ENCODE data around the gene SPAAR.
"Not testable (repeated sequence)": the region's sequence is repeated elsewhere in the genome, so short reads cannot be mapped to it uniquely, and the experiment has no call there.

SPAAR gene, protein sequence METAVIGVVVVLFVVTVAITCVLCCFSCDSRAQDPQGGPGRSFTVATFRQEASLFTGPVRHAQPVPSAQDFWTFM

DNA sequence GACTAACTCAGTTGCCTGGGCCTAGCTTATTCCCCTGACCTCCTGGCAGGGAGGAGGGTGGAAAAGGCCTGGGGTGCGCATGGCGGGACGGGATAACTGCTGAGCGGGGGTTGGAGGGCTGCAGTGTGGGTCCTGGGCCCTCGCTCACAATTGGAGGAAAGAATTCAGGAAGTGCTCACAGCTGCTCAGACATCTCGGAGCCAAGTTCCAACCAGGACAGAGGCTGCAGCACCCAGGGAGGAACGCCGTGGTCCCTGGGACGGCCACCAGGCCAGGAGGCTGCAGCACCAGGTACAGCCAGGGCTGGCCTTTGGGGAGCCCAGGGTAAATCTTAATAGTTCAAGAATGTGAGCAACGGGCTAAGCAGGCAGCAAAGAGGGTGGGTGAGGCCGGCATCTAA lies at the start of gene SPAAR:
TSS of gene SPAAR (plus strand) at position 217 of the 400 bp plus-strand sequence. CDS start 974 bp downstream, outside the sequence.
- DNase-seq = no peak

DNA sequence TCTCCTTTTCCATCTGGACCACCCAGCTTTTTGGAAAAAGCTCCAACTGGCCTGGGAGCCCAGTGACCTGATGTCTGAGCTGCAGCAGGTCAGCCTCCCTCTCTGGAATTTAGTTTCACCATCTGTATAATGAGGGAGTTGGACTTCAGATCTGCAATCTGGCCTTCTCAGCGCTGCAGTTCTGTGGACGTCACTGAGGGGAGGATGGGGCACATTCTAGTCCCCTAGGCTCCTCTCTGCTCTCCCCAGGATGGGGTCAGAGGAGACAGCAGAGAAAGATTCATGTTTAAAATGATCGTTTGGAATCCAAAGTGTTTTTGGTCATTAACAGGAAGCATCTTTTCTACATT lies 49.3 kb upstream of the SPAAR start:
- no peak for DNase-seq

DNA sequence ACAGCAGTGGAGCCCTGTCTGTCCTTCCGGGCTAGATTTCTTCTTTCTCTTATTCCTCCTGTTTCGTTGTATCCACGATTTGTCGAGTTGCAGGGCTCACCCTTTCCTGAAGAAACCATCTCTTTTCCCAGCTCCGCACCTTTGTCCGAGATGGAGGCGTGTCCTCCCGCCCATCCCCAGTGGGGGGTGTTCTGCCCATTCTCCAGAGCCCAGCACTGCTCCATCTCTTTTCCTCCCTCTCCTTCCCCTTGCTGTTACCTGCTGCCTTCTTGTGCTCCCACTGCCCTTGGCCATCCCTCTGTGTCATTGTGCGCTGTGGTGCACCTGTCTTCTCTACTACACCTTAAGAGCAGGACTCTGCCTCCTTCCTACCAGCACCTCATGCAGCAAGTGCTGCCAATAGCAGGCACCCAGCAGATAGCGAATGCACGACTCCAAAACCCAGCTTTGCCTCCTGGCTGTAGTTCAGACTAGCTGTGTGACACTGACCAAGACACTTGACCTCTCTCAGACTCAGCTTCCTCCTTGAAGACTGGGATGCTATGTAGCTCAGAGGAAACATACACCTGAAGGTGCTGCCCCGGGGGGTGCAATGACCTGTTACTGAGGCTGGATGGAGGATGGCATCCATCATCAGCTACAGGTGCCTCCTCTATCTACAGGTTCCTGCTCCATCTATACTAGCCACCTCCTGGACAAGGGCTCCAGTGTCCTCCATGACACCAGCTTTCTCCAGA lies 48.0 kb upstream of the SPAAR start:
- no peak for DNase-seq

DNA sequence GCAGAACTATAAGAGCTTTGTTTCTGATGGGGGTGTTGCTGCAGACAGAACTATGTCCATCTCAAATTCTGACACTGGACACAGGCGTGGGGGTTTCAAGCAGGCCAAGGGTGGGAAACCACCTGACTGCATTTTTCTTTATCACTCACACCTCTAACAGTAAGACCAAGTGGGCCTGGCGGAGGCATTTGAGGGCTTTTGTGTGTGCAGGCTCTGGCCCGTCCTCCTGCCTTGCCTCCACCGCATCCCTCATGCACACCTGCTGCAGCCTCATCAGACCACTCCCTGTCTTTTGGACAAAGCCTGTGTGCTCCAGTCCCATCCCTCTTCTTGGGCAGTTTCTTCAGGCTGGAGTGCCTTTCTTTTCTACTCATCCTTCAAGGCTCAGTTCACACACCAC lies 47.0 kb upstream of the SPAAR start:
- DNase-seq = no peak

DNA sequence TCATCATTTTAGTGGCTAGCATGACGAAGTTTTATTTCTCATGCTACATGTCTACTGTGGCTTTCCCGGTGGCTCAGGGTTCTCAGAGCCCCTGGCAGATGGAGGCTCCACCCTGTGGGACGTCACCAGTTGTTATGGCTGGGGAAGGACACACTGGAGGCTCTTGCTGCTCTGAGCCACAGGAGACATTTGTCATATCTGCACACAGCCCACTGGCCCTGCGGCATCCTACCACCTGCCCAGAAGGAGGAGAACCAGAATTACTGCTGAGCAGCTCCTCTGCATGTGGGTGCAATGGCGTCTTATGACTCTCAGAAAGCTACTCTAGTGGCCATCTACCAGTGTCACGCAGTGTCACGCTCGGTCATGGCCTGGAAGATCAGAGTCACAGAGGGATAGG lies 45.7 kb upstream of the SPAAR start:
- DNase-seq = no peak

DNA sequence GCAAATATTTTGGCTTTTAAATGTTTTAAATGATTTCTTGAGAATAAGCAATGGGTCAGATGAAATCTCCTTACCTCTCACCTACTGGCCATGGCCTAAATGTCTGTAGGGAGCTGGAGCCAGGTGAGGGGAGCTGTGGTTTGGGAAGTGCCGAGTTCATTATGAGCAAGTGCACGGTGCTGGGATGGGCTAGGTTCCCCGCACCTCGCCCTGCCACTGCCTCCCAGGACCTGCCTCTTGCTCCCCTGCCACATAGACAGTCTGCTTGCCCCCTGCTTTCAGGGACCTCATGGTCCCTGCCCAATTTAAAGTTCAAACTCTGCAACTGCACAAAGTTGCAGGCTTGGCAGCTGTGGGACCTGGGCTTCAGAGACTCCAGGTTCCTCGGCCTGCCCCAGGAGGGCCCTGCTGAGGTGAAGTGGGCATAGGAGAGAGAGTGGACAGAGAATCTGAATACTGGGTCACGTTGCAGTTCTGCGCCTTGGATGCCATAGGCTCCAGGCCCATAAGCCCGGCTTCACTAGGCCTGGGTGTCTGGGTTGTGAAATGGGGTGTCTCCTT lies 44.5 kb upstream of the SPAAR start:
- DNase-seq = no peak

DNA sequence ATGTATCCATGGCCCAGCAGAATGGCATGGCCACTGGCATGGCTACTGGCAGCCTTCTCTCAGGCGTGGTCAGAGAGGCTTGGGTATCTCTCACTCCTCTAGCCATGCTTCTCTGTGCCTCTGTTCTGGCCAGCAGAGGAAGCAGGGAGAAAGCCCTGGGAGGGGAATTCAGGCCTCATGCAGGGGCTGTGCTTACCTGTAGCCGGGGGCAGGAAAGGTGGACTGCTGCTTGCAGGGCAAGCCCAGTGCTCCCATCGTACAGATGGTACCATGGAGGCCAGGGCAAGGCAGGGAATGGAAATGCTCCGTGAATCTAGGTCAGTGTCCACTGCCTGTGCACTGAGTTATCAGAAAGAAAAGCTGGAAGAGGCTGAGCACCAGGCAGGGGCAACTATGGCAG lies 41.8 kb upstream of the SPAAR start:
- no peak for DNase-seq

DNA sequence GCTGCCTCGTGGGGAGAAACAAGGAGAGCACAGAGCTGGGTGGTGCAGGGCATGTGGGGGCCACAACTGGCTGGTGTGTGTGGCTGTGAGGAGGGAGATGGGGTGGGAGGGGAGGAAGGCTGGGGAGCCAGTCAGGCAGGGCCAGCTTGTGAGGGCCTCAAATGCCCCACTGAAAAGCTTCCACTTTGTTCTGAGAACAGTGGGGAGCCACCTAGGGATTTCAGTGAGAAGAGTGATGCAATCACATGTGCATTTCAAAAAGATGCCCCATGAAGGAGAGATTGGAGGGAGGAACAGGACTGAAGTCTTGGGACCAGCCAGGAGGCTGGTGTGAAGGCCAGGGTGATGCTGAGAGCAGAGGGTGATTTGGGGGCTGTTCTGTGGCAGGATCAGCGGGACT lies 40.4 kb upstream of the SPAAR start:
- no peak for DNase-seq

DNA sequence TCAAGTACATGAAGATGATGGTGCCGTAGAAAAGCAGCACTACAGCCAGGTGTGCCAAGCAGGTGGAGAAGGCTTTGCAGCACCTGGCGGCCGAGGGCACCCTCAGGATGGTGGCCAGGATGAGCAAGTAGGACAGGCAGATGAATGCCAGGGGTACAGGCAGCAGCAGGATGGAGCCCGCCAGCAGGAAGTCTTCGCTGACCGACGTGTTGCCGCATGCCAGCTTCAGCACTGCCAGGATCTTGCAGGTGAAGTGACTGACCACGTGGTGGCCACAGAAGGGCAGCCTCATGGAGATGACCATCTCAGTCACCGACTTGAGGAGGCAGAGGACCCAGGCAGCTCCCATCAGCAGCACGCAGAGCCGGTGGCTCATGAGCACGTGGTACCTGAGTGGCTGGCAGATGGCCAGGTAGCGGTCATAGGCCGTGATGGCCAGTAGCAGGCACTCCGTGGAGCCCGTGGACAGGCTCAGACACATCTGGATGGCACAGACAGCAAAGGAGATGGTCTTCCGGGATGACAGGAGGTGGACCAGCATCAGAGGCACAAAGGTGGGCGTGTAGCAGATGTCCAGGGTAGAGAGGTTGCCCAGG lies 39.6 kb upstream of the SPAAR start:
- DNase-seq = no peak

DNA sequence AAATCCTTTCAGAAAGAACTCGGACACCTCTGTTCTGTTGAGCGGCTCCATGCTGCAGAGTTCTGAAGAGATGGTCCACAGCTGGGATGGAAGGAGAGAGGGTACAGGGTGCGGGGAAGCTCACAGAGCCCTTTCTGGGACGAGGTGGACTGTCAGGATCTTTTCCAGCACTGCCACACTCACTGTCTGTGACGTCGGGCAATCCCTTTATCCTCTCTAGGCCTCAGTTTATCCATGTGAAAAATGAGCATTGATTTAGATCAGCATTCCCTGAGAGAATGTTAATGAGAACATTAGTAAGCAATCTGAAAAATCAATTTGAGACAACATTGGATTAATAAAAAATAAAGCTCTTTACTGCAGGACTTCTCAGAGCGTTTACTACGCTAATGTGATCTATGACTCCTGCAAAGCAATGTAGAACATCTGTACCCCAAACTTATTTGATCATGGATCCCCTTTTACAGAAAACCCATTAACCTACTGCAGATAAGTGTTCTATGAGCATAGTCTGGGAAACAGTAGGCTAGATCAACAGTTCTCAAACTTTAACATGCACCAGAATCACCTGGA lies 38.9 kb upstream of the SPAAR start, which contains the start of gene OR13J1:
TSS of gene OR13J1 (minus strand) at position 51 of the 573 bp plus-strand sequence. CDS start at position 51, 0 bp downstream.
- no peak for DNase-seq

DNA sequence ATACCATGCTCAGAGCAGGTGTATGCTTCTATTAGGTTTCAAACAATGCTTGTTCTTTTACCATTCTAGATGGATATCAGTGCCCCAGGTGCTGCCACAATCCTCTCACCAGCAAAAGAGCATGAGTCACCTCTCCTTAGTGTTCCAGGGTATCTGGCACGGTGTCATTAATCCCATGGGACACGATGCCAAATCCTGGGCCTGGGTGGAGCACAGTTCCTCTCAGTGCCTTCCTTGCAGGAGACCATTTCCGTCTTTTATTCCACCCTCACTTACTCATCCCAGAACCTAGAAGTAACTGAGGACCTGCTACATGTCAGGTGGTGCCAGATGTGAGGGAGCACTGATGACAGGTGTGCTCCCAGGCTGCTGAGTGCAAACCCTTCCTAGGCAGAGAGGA lies 37.7 kb upstream of the SPAAR start:
- DNase-seq = no peak

DNA sequence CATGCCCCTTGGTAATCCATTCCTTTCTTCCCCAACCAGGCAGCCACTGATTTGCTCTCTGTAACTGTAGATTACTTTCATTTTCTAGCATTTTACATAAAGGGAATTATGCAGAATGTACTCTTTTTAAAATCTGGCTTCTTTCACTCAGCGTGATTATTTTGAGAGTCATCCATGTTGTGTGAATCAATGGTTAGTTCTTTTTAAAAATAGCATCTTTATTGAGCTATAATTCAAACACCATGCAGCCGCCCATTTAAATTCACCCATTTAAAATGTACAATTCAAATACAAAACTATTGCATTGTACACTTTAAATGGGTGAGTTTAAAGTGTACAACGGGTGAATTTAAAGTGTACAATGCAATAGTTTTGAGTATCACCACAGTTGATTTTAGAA lies 36.8 kb upstream of the SPAAR start:
- DNase-seq = no peak

DNA sequence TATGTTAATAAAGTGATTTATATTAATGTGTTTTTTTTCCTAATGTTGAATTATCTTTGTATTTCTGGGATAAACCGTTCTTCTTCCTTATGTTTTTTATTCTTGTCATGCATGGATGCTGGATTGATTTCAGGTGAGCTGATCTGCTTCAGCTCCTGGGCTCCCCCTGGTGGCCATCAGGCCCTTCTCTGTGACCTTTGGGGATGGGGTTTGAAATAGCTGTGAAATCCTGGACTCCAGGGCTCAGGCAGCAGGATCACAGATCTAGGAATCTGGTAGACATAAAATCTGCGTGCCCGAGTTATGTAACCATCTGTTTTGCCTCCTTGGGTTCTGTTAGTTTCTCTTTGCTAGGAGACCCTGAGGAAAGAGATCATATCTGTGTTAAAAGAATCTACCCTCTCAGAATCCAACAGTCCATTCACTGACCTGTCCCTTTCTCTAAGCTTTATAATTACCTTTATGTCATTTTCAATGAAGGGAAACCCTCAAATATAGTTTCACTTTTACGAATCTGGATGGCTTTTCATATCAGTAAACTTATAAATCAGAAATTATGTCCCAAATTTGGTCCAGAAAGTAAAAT lies 26.9 kb upstream of the SPAAR start:
- peak; percentile 81 to 86 for DNase-seq

DNA sequence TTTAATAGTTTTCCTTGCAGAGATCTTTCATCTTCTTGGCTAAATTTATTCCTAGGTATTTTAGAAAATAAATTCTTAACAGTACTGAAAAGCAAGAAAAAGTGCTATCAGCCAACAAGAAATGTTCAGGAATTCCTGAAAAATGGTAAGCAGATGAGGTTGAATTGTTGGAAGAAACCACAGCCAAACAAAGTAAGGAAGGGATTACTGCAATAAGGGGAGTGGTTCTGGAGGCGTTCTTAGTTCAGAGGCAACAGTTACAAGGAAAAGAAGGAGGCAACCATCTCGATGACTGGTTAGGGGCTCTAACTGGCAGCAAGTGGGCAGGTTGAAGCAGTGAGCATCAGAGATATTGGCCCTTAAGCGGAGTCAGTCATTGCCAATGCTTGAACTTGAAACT lies 26.3 kb upstream of the SPAAR start:
- DNase-seq = no peak

DNA sequence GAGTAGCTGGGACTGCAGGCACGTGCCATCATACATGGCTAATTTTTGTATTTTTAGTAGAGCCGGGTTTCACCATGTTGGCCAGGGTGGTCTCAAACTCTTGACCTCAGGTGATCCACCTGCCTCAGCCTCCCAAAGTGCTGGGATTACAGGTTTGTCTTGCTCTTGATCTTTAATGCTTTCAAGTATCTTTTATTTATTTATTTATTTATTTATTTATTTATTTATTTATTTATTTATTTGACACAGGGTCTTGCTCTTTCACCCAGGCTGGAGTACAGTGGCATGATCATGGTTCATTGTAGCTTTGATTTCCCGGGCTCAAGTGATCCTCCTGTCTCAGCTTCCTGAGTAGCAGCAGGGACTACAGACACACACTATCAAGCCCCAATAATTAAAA lies 24.4 kb upstream of the SPAAR start:
- DNase-seq = not testable (repeated sequence)

DNA sequence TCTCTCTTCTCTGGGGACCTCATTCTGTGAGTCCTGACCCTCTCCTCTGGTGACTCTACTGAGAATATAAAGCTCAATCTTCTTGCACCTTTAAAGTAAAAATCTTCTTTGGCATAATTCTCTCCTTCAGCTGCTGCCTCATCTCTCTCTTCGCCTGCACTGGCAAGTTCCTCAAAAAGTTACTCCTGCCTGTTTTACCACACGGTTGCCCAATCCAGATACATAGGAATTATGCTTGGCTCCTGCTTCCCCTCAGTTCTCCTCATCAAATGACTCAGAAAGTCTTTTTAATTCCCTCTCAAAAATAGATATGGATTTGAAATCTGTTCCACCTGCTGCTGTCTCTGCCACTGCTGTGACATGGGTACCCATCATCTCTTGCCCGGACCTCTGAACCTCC lies 17.6 kb upstream of the SPAAR start:
- DNase-seq = no peak

DNA sequence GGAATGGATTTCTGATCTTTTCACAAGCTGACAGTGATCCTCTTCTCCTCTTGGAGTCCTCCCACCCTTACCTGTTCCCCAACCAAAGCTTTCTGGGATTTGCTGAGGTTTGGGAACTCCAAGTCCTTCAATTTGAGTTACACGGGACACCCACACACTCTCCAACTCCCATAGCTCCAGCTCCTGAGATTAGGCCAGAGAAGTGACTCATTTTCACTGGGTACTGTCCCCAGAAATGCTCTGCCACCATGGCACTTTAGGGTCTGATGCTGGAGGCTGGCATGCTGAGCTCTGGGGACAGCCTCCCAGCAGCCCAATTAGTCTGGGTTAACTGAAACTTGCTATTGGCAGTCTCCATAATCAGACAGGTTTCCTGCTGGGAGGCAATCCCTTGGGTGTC lies 17.2 kb upstream of the SPAAR start:
- DNase-seq = no peak

DNA sequence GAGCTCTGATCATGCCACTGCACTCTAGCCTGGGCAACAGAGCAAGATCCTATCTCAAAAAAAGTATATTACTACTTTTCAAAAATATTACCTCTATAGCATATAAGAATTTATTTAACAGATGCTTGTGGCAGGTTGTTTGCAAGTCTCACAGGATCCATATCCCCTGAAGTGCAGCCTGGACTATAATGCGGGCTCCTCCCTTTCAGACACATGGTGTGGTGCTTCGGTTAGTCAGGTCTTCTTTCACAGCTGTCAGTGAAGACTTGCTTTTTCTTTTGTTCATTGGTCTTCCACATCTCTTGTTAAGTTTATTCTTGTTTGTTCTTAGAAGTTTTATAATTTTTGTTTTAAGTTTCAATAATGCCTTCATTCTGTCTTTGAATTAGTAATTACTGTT lies 12.7 kb upstream of the SPAAR start:
- DNase-seq = no peak

DNA sequence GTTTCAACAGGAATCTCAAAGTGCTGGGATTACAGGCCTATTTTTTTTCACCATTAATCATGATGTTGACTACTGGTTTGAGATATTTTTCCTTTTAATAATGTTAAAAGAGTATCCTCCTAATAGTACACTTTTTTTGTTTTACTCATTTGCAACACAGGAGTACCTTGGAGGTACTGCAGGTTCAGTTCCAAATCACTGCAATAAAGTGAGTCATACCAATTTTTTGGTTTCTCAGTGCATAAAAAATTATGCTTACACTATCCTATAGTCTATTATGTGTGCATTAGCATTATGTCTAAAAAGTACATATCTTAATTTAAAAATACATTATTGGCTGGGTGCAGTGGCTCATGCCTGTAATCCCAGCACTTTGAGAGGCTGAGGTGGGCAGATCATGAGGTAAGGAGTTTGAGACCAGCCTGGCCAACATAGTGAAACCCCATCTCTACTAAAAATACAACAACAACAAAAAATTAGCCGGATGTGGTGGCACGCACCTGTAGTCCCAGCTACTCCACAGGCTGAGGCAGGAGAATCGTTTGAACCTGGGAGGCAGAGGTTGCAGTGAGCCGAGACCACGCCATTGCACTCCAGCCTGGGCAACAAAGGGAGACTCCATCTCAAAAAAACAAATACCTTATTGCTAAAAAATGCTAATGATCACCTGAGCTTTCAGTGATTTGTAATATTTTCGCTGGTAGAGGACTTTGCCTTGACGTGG lies 11.8 kb upstream of the SPAAR start:
- DNase-seq = not testable (repeated sequence)

DNA sequence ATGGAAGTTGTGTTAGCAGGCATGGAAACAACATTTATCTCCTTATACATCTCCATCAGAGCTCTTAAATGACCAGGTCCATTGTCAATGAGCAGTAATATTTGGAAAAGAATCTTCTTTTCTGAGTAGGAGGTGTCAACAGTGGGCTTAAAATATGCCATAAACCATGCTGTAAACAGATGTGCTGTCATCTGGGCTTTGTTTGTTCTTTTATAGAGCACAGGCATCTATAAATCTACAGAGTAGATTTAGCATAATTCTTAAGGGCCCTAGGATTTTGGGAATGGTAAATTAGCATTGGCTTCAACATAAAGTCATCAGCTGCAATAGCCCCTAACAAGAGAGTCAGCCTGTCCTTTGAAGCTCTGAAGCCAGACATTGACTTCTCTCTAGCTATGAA lies 11.0 kb upstream of the SPAAR start:
- no peak for DNase-seq

DNA sequence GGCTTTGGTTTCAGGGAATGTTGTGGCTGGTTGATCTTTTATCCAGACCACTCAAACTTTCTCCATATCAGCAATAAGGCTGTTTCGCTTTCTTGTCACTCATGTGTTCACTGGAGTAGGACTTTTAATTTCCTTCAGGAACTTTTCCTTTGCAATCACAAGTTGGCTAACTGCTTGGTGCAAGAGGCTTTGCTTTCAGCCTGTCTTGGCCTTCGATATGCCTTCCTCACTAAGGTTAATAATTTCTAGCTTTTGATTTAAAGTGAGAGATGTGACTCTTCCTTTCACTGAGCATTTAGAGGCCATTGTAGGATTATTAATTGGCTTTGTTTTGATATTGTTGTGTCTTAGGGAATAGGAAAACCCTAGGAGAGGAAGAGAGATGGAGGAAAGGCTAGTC lies 10.3 kb upstream of the SPAAR start:
- DNase-seq = no peak

DNA sequence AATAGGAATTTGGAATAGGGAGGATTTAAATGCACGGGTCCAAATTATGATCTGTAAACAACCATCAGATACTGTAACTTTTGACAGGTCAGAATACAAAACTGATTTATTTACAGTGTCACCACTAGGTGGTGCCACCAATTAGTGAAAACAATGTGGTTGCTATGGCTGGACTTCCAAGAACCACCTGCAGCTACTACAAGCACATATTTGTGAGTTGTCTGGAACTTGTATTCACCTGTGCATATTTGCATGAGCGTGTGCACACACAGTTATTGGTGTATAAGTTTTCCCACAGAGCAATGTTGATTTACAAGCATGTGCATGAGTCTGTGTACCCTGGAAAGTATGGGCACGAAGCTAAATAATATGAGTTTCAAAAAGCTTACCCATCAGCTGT lies 6.2 kb upstream of the SPAAR start:
- peak; percentile 65 to 79 for DNase-seq

DNA sequence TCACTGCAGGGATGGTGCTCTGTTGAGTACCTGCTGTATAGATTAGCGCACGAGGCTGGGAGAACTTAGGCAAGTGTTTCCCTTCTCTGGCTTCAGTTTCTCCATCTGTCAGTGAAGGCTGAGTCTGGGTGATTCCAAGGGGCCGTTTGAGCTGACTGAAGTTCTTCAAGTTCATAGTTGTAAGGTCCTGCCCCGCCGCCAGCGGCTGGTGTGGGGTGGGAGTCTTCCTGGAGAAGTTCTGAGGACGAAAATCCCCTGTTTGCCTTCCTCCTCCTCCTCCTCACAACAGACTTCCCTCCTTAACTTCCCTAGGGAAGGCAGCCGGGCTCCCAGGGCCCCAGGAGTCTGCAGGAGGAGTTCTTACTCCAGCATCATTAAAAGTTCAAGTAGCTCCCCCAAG lies 5.0 kb upstream of the SPAAR start:
- DNase-seq = no peak
